Stimulated activated naive CD8-positive, alpha-beta T cell treated with anti-CD3 and anti-CD28 coated beads, Interleukin-15, Interleukin-2, amounts not matched to agents 100 ng/mL and 50 ng/mL, for 24 hours (primary cell): Measurements from ENCODE around the gene ALOX15B.
"Not testable (repeated sequence)": the region's sequence is repeated elsewhere in the genome, so short reads cannot be mapped to it uniquely, and the experiment has no call there.

Experiments
- H3K27ac Mint-ChIP-seq: one replicate; pipeline ENCODE4 v1.8.0; 2021; ENCODE audit warnings: mild to moderate bottlenecking, mixed read lengths
- H3K27me3 Mint-ChIP-seq: one replicate; pipeline ENCODE4 v1.8.0; 2021; ENCODE audit warnings: mixed read lengths
- H3K36me3 Mint-ChIP-seq: one replicate; pipeline ENCODE4 v1.8.0; 2021; ENCODE audit warnings: low read depth, mixed read lengths
- H3K4me1 Mint-ChIP-seq: one replicate; pipeline ENCODE4 v1.8.0; 2021; ENCODE audit warnings: low read depth, mixed read lengths
- H3K4me3 Mint-ChIP-seq: one replicate; pipeline ENCODE4 v1.8.0; 2021; ENCODE audit warnings: mild to moderate bottlenecking, mixed read lengths
- H3K9me3 Mint-ChIP-seq: one replicate; pipeline ENCODE4 v1.8.0; 2021; ENCODE audit warnings: mixed read lengths

The ALOX15B gene

DNA sequence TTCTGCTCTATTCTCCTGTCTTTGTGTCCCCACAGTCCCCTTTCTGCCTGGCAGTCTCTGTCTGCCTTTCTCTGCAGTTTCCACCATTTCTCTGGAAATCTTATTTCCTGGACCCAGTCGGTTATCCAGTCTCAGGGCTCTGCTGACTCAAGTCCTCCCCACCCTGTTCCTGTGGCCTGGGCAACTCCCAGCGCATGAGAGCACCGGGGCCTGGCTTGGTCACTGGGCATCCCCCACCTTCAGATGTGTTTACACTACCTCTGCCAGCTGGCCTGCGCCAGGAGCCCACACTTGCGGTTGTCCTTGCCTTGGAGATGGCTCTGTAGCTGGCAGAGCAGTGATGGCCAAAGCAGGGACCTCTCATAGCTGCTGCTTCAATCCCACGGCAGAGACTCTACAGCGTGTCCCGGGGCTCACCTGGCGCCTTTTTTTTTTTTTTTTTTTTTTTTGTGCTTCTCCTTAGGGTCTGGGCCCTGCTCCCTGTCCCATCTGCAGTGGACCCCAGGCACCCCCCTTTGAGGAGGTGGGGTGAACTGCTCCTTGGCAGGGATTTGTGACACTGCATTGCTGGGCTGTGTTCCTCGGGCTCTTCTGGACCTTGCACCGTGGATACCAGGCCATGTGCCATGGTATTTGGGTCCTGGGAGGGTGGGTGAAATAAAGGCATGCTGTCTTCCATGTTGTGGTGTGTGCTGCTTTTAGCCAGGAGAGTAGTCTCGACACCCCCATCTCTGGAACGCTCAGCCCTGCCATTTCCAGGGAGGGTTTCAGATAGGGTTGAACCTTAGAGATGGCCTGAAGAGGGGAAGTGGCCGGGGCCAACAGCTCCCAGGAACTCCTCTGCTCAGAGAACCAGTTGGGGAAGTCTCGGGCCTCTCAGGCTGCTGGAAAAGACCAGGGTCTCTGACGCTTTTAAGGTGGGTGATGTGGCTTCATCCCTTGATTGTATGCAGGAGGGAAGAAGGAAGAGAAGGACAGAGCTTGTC lies 18.9 kb upstream of the ALOX15B start:
- Mint-ChIP-seq H3K4me3 (no peak overlapping the region), H3K36me3 (no peaks in the 10 kb centered on the region), H3K4me1 (peaks cover 26% of the 10 kb centered on the region), H3K27me3 (peaks cover 29% of the 10 kb centered on the region), H3K9me3 (no peaks in the 10 kb centered on the region), H3K27ac (no peak overlapping the region)

GRCh38 chr17:8020776-8021564 lies 17.9 kb upstream of the ALOX15B start:
- no peaks in the 10 kb centered on the region for H3K36me3 Mint-ChIP-seq
- no peak overlapping the region for H3K27ac Mint-ChIP-seq
- peaks cover 27% of the 10 kb centered on the region for H3K27me3 Mint-ChIP-seq
- peaks cover 26% of the 10 kb centered on the region for H3K4me1 Mint-ChIP-seq
- no peak overlapping the region for H3K4me3 Mint-ChIP-seq
- H3K9me3 Mint-ChIP-seq: no peaks in the 10 kb centered on the region

DNA sequence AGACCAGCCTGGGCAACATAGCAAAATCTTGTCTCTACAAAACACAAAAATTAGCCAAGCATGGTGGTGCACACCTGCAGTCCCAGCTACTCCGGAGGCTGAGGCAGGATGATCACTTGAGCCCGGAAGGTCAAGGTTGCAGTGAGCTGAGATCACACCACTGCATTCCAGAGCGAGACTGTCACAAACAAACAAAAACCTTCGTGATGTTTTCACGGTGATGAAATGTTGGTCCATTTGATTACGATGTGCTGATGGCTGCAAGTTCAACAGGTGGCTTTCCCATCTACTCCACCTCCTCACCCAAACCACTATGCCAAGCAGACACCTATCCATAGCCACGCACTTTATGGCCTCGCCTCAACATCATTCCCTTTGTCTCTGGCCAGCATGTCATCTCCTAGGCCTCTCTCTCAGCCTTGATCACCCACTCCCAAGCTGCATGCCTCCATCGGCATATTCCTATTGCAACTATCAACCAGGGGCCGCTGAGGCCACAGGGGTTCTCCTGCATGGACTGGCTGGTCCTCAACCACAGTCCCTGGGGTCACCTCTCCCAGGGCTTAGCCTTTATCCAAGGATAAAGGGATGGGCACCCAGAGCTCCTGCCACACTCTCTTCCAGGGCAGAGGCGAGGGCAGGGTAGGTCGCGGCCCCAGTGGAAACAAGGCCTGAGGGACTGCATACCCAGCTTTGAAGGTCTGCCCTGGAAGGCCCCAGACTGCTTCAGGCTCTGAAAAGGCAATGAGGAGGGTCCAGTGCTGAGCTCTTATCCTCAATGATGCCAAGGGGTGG lies 17.1 kb upstream of the ALOX15B start:
- no peaks in the 10 kb centered on the region for H3K9me3 Mint-ChIP-seq
- no peak overlapping the region for H3K4me3 Mint-ChIP-seq
- H3K36me3 Mint-ChIP-seq: no peaks in the 10 kb centered on the region
- peaks cover 23% of the 10 kb centered on the region for H3K4me1 Mint-ChIP-seq
- peaks cover 32% of the 10 kb centered on the region for H3K27me3 Mint-ChIP-seq
- H3K27ac Mint-ChIP-seq: no peak overlapping the region

GRCh38 chr17:8022360-8023003 lies 16.4 kb upstream of the ALOX15B start:
- Mint-ChIP-seq H3K4me1 (peaks cover 20% of the 10 kb centered on the region), H3K36me3 (no peaks in the 10 kb centered on the region), H3K27me3 (peaks cover 33% of the 10 kb centered on the region), H3K4me3 (no peak overlapping the region), H3K9me3 (no peaks in the 10 kb centered on the region), H3K27ac (no peak overlapping the region)

- not testable (repeated sequence) for H3K27ac Mint-ChIP-seq, H3K9me3 Mint-ChIP-seq, H3K4me3 Mint-ChIP-seq, H3K4me1 Mint-ChIP-seq, H3K36me3 Mint-ChIP-seq
- peaks cover 43% of the 10 kb centered on the region for H3K27me3 Mint-ChIP-seq
Measured at GRCh38 chr17:8024161-8024560, 14.7 kb upstream of the ALOX15B start.

GRCh38 chr17:8025176-8025911 lies 13.5 kb upstream of the ALOX15B start:
- Mint-ChIP-seq H3K4me1 (no peaks in the 10 kb centered on the region), H3K27me3 (peaks cover 42% of the 10 kb centered on the region), H3K27ac (no peak overlapping the region), H3K9me3 (no peaks in the 10 kb centered on the region), H3K36me3 (no peaks in the 10 kb centered on the region), H3K4me3 (no peak overlapping the region)

GRCh38 chr17:8029121-8029520 lies 9.7 kb upstream of the ALOX15B start:
- Mint-ChIP-seq H3K4me3 (no peak overlapping the region), H3K36me3 (no peaks in the 10 kb centered on the region), H3K9me3 (no peaks in the 10 kb centered on the region), H3K27ac (no peak overlapping the region), H3K4me1 (no peaks in the 10 kb centered on the region), H3K27me3 (peaks cover 61% of the 10 kb centered on the region)

GRCh38 chr17:8031261-8031661 lies 7.6 kb upstream of the ALOX15B start:
- Mint-ChIP-seq H3K36me3 (no peaks in the 10 kb centered on the region), H3K27me3 (peaks cover 50% of the 10 kb centered on the region), H3K4me3 (no peak overlapping the region), H3K4me1 (no peaks in the 10 kb centered on the region), H3K9me3 (no peaks in the 10 kb centered on the region), H3K27ac (no peak overlapping the region)

DNA sequence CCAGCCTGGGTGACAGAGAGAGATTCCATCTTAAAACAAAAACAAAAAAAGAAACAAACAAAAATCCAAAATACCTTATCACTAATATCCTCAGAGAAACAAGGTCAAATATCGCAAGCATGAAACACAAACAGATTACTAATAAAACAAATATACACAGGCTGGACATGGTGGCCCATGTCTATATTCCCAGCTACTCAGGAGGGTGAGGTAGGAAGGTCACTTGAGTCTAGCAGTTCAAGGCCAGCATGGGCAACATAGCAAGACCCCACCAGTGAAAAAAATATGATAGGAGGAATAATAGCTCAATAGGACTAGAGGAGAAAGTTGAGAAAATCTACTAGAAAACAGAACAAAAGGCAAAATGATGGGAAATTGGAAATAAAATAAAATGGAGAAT lies 6.9 kb upstream of the ALOX15B start:
- Mint-ChIP-seq H3K9me3 (no peaks in the 10 kb centered on the region), H3K4me1 (no peaks in the 10 kb centered on the region), H3K27ac (no peak overlapping the region), H3K27me3 (peaks cover 47% of the 10 kb centered on the region), H3K36me3 (no peaks in the 10 kb centered on the region), H3K4me3 (no peak overlapping the region)

GRCh38 chr17:8032442-8032841 lies 6.4 kb upstream of the ALOX15B start:
- H3K27ac Mint-ChIP-seq: no peak overlapping the region
- H3K27me3 Mint-ChIP-seq: peaks cover 45% of the 10 kb centered on the region
- H3K36me3 Mint-ChIP-seq: no peaks in the 10 kb centered on the region
- no peak overlapping the region for H3K4me3 Mint-ChIP-seq
- no peaks in the 10 kb centered on the region for H3K4me1 Mint-ChIP-seq
- H3K9me3 Mint-ChIP-seq: no peaks in the 10 kb centered on the region

DNA sequence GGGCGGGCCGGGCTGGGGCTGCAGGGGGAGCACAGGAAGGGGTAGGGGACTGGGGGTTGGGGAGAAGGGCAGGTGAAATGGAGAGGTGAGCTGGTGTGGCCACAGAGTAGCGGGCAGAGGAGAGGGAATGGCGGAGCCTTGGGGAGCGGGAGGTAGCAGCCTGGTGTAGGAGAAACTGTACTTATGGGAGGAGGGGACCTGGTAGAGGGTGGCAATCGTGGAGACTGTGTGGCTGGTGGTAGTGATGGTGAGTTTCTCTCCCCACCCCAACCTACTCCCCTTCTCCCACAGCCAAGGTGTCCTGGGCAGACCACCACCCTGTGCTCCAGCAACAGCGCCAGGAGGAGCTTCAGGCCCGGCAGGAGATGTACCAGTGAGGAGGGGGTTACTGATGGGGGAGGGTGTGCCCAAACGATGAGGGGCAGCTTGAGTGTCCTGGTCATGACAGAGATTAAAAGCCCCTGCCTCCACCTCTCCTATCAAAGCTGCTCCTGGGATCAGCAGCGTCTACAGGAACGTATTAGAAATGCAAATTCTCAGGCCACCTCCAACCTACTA lies 831 bp downstream of the ALOX15B start:
- Mint-ChIP-seq H3K27ac (no peak overlapping the region), H3K27me3 (peaks cover 30% of the 10 kb centered on the region), H3K9me3 (no peaks in the 10 kb centered on the region), H3K36me3 (no peaks in the 10 kb centered on the region), H3K4me3 (no peak overlapping the region), H3K4me1 (peaks cover 4% of the 10 kb centered on the region)

GRCh38 chr17:8041249-8041928 lies 2.5 kb downstream of the ALOX15B start:
- no peaks in the 10 kb centered on the region for H3K9me3 Mint-ChIP-seq
- H3K4me1 Mint-ChIP-seq: peaks cover 4% of the 10 kb centered on the region
- no peaks in the 10 kb centered on the region for H3K36me3 Mint-ChIP-seq
- no peak overlapping the region for H3K4me3 Mint-ChIP-seq
- peaks cover 30% of the 10 kb centered on the region for H3K27me3 Mint-ChIP-seq
- H3K27ac Mint-ChIP-seq: no peak overlapping the region

- Mint-ChIP-seq H3K27me3 (peaks cover 30% of the 10 kb centered on the region), H3K4me1 (peaks cover 4% of the 10 kb centered on the region), H3K36me3 (no peaks in the 10 kb centered on the region), H3K9me3 (no peaks in the 10 kb centered on the region), H3K27ac (no peak overlapping the region), H3K4me3 (no peak overlapping the region)
Measured at GRCh38 chr17:8041979-8042378, 3.1 kb downstream of the ALOX15B start.
